SU-DHL-6 (cell line): Measurements from ENCODE around the gene MSH3.

Experiments
- EZH2phosphoT487 ChIP-seq: fragments of 200-600 bp; sonication (generic), shearing (Covaris generic); conservative IDR thresholded peaks from 2 replicates; pipeline ENCODE4 v1.6.1; 2018; ENCODE audit warnings: mild to moderate bottlenecking, antibody characterized with exemption, low read length, moderate library complexity, mixed read lengths
- TF ChIP-seq, protein P1 (sequence below): fragments of 200-600 bp; sonication (generic); IDR thresholded peaks from one replicate; pipeline ENCODE4 v1.5.1; 2017; ENCODE audit warnings: antibody characterized with exemption, mild to moderate bottlenecking, low read length, moderate library complexity; ENCODE audit not compliant: insufficient read depth, poor library complexity, severe bottlenecking

DNA sequence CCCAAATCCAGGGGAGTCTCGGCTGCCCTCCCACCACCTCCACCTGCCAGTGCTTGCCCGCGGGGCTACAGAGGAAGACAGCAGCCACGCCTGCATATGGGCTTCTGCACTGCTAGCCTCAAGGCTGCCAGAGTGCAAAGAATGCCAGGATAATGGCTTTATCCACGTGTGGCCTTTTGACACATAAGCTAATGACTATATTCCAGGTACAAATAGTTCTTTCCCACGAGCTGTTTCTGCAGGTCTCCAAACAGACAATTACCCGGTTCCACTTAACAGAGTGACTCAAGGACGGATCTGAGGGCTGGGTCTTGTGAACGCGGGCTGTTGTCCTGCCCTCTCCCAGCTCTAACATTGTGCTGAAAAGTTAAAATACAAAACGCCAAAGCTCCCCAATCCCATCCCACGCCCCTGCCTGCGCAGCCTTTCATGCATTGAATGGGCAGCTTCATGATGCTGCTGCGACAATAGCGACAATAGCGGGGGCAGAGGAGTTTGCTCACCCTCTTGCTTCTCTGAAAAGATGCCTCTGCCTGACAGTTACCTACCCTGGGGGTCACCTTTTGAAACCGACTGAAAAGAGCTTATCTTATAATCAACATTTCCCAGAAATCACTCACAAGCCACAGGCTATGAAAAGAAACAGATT, 39.1 kb upstream of the MSH3 start:
- TF ChIP-seq, protein P1, sequence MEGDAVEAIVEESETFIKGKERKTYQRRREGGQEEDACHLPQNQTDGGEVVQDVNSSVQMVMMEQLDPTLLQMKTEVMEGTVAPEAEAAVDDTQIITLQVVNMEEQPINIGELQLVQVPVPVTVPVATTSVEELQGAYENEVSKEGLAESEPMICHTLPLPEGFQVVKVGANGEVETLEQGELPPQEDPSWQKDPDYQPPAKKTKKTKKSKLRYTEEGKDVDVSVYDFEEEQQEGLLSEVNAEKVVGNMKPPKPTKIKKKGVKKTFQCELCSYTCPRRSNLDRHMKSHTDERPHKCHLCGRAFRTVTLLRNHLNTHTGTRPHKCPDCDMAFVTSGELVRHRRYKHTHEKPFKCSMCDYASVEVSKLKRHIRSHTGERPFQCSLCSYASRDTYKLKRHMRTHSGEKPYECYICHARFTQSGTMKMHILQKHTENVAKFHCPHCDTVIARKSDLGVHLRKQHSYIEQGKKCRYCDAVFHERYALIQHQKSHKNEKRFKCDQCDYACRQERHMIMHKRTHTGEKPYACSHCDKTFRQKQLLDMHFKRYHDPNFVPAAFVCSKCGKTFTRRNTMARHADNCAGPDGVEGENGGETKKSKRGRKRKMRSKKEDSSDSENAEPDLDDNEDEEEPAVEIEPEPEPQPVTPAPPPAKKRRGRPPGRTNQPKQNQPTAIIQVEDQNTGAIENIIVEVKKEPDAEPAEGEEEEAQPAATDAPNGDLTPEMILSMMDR: no peak
- TF ChIP-seq EZH2phosphoT487: no peak
